H9 (cell line): ENCODE results near the gene OARD1. TPM values are rescaled to one million over a fixed set of nuclear protein-coding genes. Genes with fewer than 3 reads are reported as not detected.
A peak's percentile ranks its signal among the peaks of the same experiment; 100 is the strongest.

ENCODE experiments used
- DNase-seq: peaks from one replicate; pipeline ENCODE4 v3.0.0-alpha.2; 2017
- H2AFZ ChIP-seq: one replicate; pipeline ENCODE4 v1.6.1; 2013; ENCODE audit warnings: mild to moderate bottlenecking, low read length, control low read depth, moderate library complexity
- H2AK5ac ChIP-seq: 2 replicates; pipeline ENCODE4 v1.6.1; 2013; ENCODE audit warnings: low read length, control low read depth, mixed read lengths; ENCODE audit not compliant: insufficient read length
- H2BK120ac ChIP-seq: one replicate; pipeline ENCODE4 v1.6.1; 2013; ENCODE audit warnings: low read depth, mild to moderate bottlenecking, low read length, control low read depth, inconsistent platforms; ENCODE audit not compliant: poor library complexity, severe bottlenecking
- H2BK12ac ChIP-seq: 2 replicates; pipeline ENCODE4 v1.6.1; 2013; ENCODE audit warnings: low read length, control low read depth, mixed read lengths, low read depth; ENCODE audit not compliant: insufficient read length
- H2BK15ac ChIP-seq: 2 replicates; pipeline ENCODE4 v1.6.1; 2013; ENCODE audit warnings: low read depth, low read length, control low read depth
- H2BK20ac ChIP-seq: one replicate; pipeline ENCODE4 v1.6.1; 2013; ENCODE audit warnings: low read depth, mild to moderate bottlenecking, low read length, control low read depth, inconsistent platforms; ENCODE audit not compliant: poor library complexity, severe bottlenecking
- H2BK5ac ChIP-seq: 2 replicates; pipeline ENCODE4 v1.6.1; 2013; ENCODE audit warnings: low read length, control low read depth, mixed read lengths; ENCODE audit not compliant: insufficient read length
- H3K14ac ChIP-seq: 2 replicates; pipeline ENCODE4 v1.6.1; 2013; ENCODE audit warnings: low read length, control low read depth; ENCODE audit not compliant: insufficient read depth
- H3K18ac ChIP-seq: 2 replicates; pipeline ENCODE4 v1.6.1; 2013; ENCODE audit warnings: low read depth, mild to moderate bottlenecking, mixed read lengths, low read length, control low read depth; ENCODE audit not compliant: insufficient read length
- H3K23ac ChIP-seq: 2 replicates; pipeline ENCODE4 v1.6.1; 2013; ENCODE audit warnings: low read length, control low read depth, mixed read lengths, low read depth; ENCODE audit not compliant: insufficient read length
- H3K23me2 ChIP-seq: 2 replicates; pipeline ENCODE4 v1.6.1; 2013; ENCODE audit warnings: low read depth, mild to moderate bottlenecking, mixed read lengths, low read length, control low read depth; ENCODE audit not compliant: insufficient read length, poor library complexity, severe bottlenecking
- H3K27ac ChIP-seq: 2 replicates; pipeline ENCODE4 v1.5.1; 2013; ENCODE audit warnings: low read length, control low read depth, mixed read lengths, low read depth; ENCODE audit not compliant: insufficient read length
- H3K27me3 ChIP-seq: 2 replicates; pipeline ENCODE4 v1.6.1; 2013; ENCODE audit warnings: low read length, control low read depth, inconsistent platforms; ENCODE audit not compliant: insufficient read depth
- H3K4ac ChIP-seq: 2 replicates; pipeline ENCODE4 v1.6.1; 2013; ENCODE audit warnings: low read depth, mild to moderate bottlenecking, control low read depth, inconsistent platforms, low read length, moderate library complexity
- H3K4me1 ChIP-seq: 2 replicates; pipeline ENCODE4 v1.6.1; 2013; ENCODE audit warnings: low read length, control low read depth, inconsistent platforms; ENCODE audit not compliant: insufficient read depth
- H3K4me2 ChIP-seq: 2 replicates; pipeline ENCODE4 v1.6.1; 2013; ENCODE audit warnings: low read length, control low read depth, mixed read lengths; ENCODE audit not compliant: insufficient read length, insufficient read depth
- H3K56ac ChIP-seq: 2 replicates; pipeline ENCODE4 v1.6.1; 2013; ENCODE audit warnings: low read depth, mild to moderate bottlenecking, mixed read lengths, low read length, control low read depth; ENCODE audit not compliant: insufficient read length
- H3K79me1 ChIP-seq: 2 replicates; pipeline ENCODE4 v1.6.1; 2013; ENCODE audit warnings: low read depth, mild to moderate bottlenecking, moderate library complexity, low read length, control low read depth, inconsistent platforms; ENCODE audit not compliant: insufficient read depth, poor library complexity, severe bottlenecking
- H3K79me2 ChIP-seq: 2 replicates; pipeline ENCODE4 v1.6.1; 2013; ENCODE audit warnings: low read length, control low read depth, inconsistent platforms; ENCODE audit not compliant: insufficient read depth
- H3K9ac ChIP-seq: 2 replicates; pipeline ENCODE4 v1.6.1; 2013; ENCODE audit warnings: low read length, control low read depth, mixed read lengths; ENCODE audit not compliant: insufficient read length; ENCODE audit errors: extremely low read depth
- H3K9me3 ChIP-seq: one replicate; pipeline ENCODE4 v1.6.1; 2013; ENCODE audit warnings: low read depth, low read length, inconsistent platforms; ENCODE audit not compliant: control insufficient read depth
- H3T11ph ChIP-seq: one replicate; pipeline ENCODE4 v1.6.1; 2013; ENCODE audit warnings: mild to moderate bottlenecking, low read length, control low read depth, inconsistent platforms
- H4K20me1 ChIP-seq: one replicate; pipeline ENCODE4 v1.6.1; 2013; ENCODE audit not compliant: control insufficient read depth, insufficient read length, insufficient read depth
- H4K5ac ChIP-seq: 2 replicates; pipeline ENCODE4 v1.6.1; 2013; ENCODE audit warnings: low read depth, mild to moderate bottlenecking, mixed read lengths, low read length, control low read depth; ENCODE audit not compliant: insufficient read length
- H4K8ac ChIP-seq: replicated peaks from 2 replicates; pipeline ENCODE4 v1.6.1; 2013; ENCODE audit warnings: low read length, control low read depth, mixed read lengths, low read depth; ENCODE audit not compliant: insufficient read length
- H4K91ac ChIP-seq: 2 replicates; pipeline ENCODE4 v1.6.1; 2013; ENCODE audit warnings: low read depth, mild to moderate bottlenecking, moderate library complexity, mixed read lengths, low read length, control low read depth; ENCODE audit not compliant: insufficient read length
- H3K27ac Mint-ChIP-seq, 3 experiments: 2 replicates in 2 of 3; 3 replicates in 1 of 3; pipeline ENCODE4 v1.8.0; 2020 to 2021; ENCODE audit warnings: mixed read lengths in 3 of 3, mild to moderate bottlenecking in 1 of 3, moderate library complexity in 1 of 3
- H3K27me3 Mint-ChIP-seq: 2 replicates; pipeline ENCODE4 v1.8.0; 2021; ENCODE audit warnings: low read depth, mild to moderate bottlenecking, moderate library complexity, mixed read lengths
- H3K36me3 Mint-ChIP-seq, 3 experiments: 2 replicates in 2 of 3; 3 replicates in 1 of 3; pipeline ENCODE4 v1.8.0; 2020 to 2021; ENCODE audit warnings: low read depth in 3 of 3, mixed read lengths in 3 of 3; ENCODE audit not compliant: insufficient read depth in 1 of 3
- H3K4me1 Mint-ChIP-seq, 2 experiments: 2 replicates each; pipeline ENCODE4 v1.8.0; 2020; ENCODE audit warnings: mixed read lengths in 2 of 2
- H3K4me3 Mint-ChIP-seq, 2 experiments: 2 replicates in 1 of 2; 3 replicates in 1 of 2; pipeline ENCODE4 v1.8.0; 2020 to 2021; ENCODE audit warnings: mild to moderate bottlenecking in 2 of 2, mixed read lengths in 2 of 2, moderate library complexity in 1 of 2
- H3K9me3 Mint-ChIP-seq, 2 experiments: 2 replicates in 1 of 2; 3 replicates in 1 of 2; pipeline ENCODE4 v1.8.0; 2020; ENCODE audit warnings: mild to moderate bottlenecking in 2 of 2, mixed read lengths in 2 of 2, moderate library complexity in 1 of 2
- CTCF ChIP-seq: fragments of 200-600 bp; sonication (generic); conservative IDR thresholded peaks from 3 replicates; pipeline ENCODE4 v1.8.0; 2021; ENCODE audit warnings: antibody characterized with exemption, mild to moderate bottlenecking
- WGBS: extraction: QIAGEN DNeasy Blood & Tissue Kit; methylation state at CpG from one replicate; pipeline ENCODE4 v1.1.7; 2013; ENCODE audit warnings: missing lambda C conversion rate, low lambda C conversion rate, mixed read lengths; ENCODE audit not compliant: insufficient read length; ENCODE audit errors: extremely low coverage; 5-methylcytosine and 5-hydroxymethylcytosine counted together
- total RNA-seq: library from RNA; stranded (reverse); gene quantifications from 2 replicates; pipeline ENCODE4 v1.2.1, GENCODE V29; 2021

Gene OARD1
- total RNA-seq, 1 experiment from 2014 or later = 36.6 TPM

- Histone ChIP-seq H3K23ac (no peak overlapping the region), H3K79me1 (peaks cover 7% of the 10 kb centered on the region), H3K23me2 (peaks cover 9% of the 10 kb centered on the region), H2BK15ac (no peak overlapping the region), H2BK20ac (no peak overlapping the region), H4K20me1 (peaks cover 2% of the 10 kb centered on the region), H2AK5ac (no peak overlapping the region), H4K91ac (no peak overlapping the region), H3K18ac (no peak overlapping the region), H3K4me2 (no peak overlapping the region), H4K8ac (no peak overlapping the region), H3K4ac (no peak overlapping the region), H3K56ac (no peak overlapping the region), H3K14ac (no peak overlapping the region), H2BK120ac (no peak overlapping the region), H2BK12ac (no peak overlapping the region), H2AFZ (no peak overlapping the region), H2BK5ac (no peak overlapping the region), H3K9ac (no peak overlapping the region), H3K27me3 (no peaks in the 10 kb centered on the region), H3K27ac (no peak overlapping the region), H3K4me1 (no peaks in the 10 kb centered on the region), H3K9me3 (no peaks in the 10 kb centered on the region), H3K79me2 (peaks cover 42% of the 10 kb centered on the region), H4K5ac (no peak overlapping the region), H3T11ph (no peak overlapping the region)
- Mint-ChIP-seq H3K4me1 (peaks cover 30 to 33% of the 10 kb centered on the region in 2 experiments), H3K27me3 (no peaks in the 10 kb centered on the region), H3K4me3 (peak overlapping the region; percentile 91 to 92), H3K36me3 (peaks cover 15 to 37% (median 30%) of the 10 kb centered on the region in 3 experiments; a peak in 6 of 7 replicates), H3K9me3 (no peaks in the 10 kb centered on the region; a peak in 1 of 5 replicates), H3K27ac (peak overlapping the region; percentile 0 to 78 (median 42); a peak in 2 of 7 replicates)
- no CpG with 5 or more reads among the region's 4 CpGs for WGBS
- DNase-seq = no peak
- TF ChIP-seq CTCF = no peak
Observed at GRCh38 chr6:41075651-41076626, 3.8 kb upstream of the OARD1 start.
